K562 (cell line): Measurements from ENCODE around the gene TAPBPL. TPM values are rescaled to one million over a fixed set of nuclear protein-coding genes. Genes with fewer than 3 reads are reported as not detected.

Experiments
- ELF4 ChIP-seq: fragments of 450-650 bp; formaldehyde crosslinking; IDR thresholded peaks from 2 replicates; pipeline ENCODE4 v1.4.0; 2022; ENCODE audit warnings: missing genetic modification characterization
- FOXP4 ChIP-seq: sonication (generic); formaldehyde crosslinking; IDR thresholded peaks from 2 replicates; pipeline ENCODE4 v1.8.0; 2022; ENCODE audit warnings: mild to moderate bottlenecking, missing genetic modification reagents, borderline replicate concordance
- GTF2E2 ChIP-seq: fragments of 200-800 bp; sonication (Bioruptor generic); IDR thresholded peaks from 2 replicates; pipeline ENCODE4 v1.6.1; 2016; ENCODE audit warnings: missing genetic modification characterization, missing compliant biosample characterization
- HNRNPH1 ChIP-seq: fragments of 200-400 bp; formaldehyde crosslinking; optimal IDR thresholded peaks from 2 replicates; pipeline ENCODE3; 2017; ENCODE audit warnings: low read depth, mild to moderate bottlenecking, low read length, moderate library complexity
- MAFK ChIP-seq: IDR thresholded peaks from 2 replicates; pipeline ENCODE4 v1.6.1; 2011; ENCODE audit warnings: low read length, improper control_type of control experiment
- MCM5 ChIP-seq: fragments of 450-650 bp; IDR thresholded peaks from 2 replicates; pipeline ENCODE4 v1.6.1; 2016; ENCODE audit warnings: low read depth
- NKRF ChIP-seq: fragments of 450-650 bp; IDR thresholded peaks from 2 replicates; pipeline ENCODE4 v1.6.1; 2016; ENCODE audit warnings: borderline replicate concordance
- PATZ1 ChIP-seq: fragments of 250-450 bp; sonication (Bioruptor Pico); IDR thresholded peaks from 2 replicates; pipeline ENCODE4 v1.5.0; 2020; ENCODE audit warnings: mild to moderate bottlenecking, borderline replicate concordance
- POLR2A ChIP-seq: fragments of 450-650 bp; conservative IDR thresholded peaks from 2 replicates; pipeline ENCODE4 v1.6.1; 2016
- VEZF1 ChIP-seq: fragments of 200-800 bp; sonication (Bioruptor generic); IDR thresholded peaks from 2 replicates; pipeline ENCODE4 v1.6.1; 2017; ENCODE audit warnings: missing genetic modification characterization, missing compliant biosample characterization
- ZBTB5 ChIP-seq: fragments of 450-650 bp; IDR thresholded peaks from 2 replicates; pipeline ENCODE4 v1.6.1; 2017; ENCODE audit warnings: antibody characterized with exemption
- ZFP91 ChIP-seq: sonication (generic); formaldehyde crosslinking; IDR thresholded peaks from 2 replicates; pipeline ENCODE4 v1.8.0; 2022; ENCODE audit warnings: mild to moderate bottlenecking, missing genetic modification reagents
- ZNF175 ChIP-seq: fragments of 200-800 bp; sonication (Bioruptor generic); IDR thresholded peaks from 2 replicates; pipeline ENCODE4 v1.6.1; 2016; ENCODE audit warnings: low read depth, mild to moderate bottlenecking, missing genetic modification characterization, missing compliant biosample characterization
- ZNF212 ChIP-seq: fragments of 450-650 bp; formaldehyde crosslinking; IDR thresholded peaks from 2 replicates; pipeline ENCODE4 v1.4.0; 2020; ENCODE audit warnings: mild to moderate bottlenecking
- ZNF239 ChIP-seq: fragments of 250-450 bp; sonication (Bioruptor Pico); IDR thresholded peaks from 2 replicates; pipeline ENCODE4 v1.4.0; 2020; ENCODE audit warnings: mild to moderate bottlenecking
- polyA plus RNA-seq, 8 experiments: library from polyadenylated mRNA; depleted of rRNA in 4 of 8; stranded (reverse) in 5 of 8; unstranded in 3 of 8; fragments of >200 nt; fragmentation: Nextera tagmentation in 2 of 8; fragmentation: Illumina TruSeq in 1 of 8; extraction: Ambion mirVana in 2 of 8; extraction: Trizol in 1 of 8; gene quantifications; 2 replicates each; pipeline versions ENCODE4 v1.2.1 to v1.2.3, GENCODE V29; 2011 to 2014; ENCODE audit warnings: inconsistent platforms in 1 of 8, missing spikeins in 1 of 8
- total RNA-seq, 7 experiments: library from RNA; depleted of rRNA in 6 of 7; stranded (reverse); fragments of >200 nt in 6 of 7; fragmentation: Illumina TruSeq in 2 of 7; extraction: Trizol in 2 of 7; gene quantifications; 2 replicates each; pipeline versions ENCODE4 v1.2.1 to v1.2.3, GENCODE V29; 2011 to 2021; ENCODE audit warnings: low replicate concordance in 1 of 7

The TAPBPL gene
- total and polyA plus RNA-seq, 9 of the 15 experiments (the other 6 are each of a cell fraction or from before 2014, with no cell fraction given): 0.29 to 1.6 (median 0.45) TPM

GRCh38 chr12:6451348-6452244 lies at the start of gene TAPBPL (continued):
- TF ChIP-seq PATZ1 (CRISPR knock-in tag) (no peak), MCM5 (no peak), ZNF212 (CRISPR knock-in tag) (no peak), ZFP91 (no peak), HNRNPH1 (no peak), POLR2A (peak; percentile 50), ZNF175 (CRISPR knock-in tag) (no peak), ZNF239 (CRISPR knock-in tag) (no peak), GTF2E2 (tag) (peak; percentile 58; the same call in 1 of the 2 replicates), ELF4 (CRISPR knock-in tag) (no peak), MAFK (no peak), VEZF1 (CRISPR knock-in tag) (0 out of 2 replicates have a peak, but pooled peaks have one; percentile 26), NKRF (no peak), FOXP4 (CRISPR knock-in tag) (no peak), ZBTB5 (no peak)
